Mucosa of descending colon (tissue), 3 donors: Measurements from ENCODE around the gene BEST1. TPM values are rescaled to one million over a fixed set of nuclear protein-coding genes. Genes with fewer than 3 reads are reported as not detected.
A peak's percentile ranks its signal among the peaks of the same experiment; 100 is the strongest.

ENCODE experiments used
- ATAC-seq: fragments of 200-7000 bp; cut with Tn5 transposase; one replicate; pipeline ENCODE4 v1.9.1; 2020; ENCODE audit warnings: mild to moderate bottlenecking, moderate library complexity
- DNase-seq, 3 donors: peaks; one replicate each; pipeline ENCODE4 v3.0.0-alpha.2; 2020
- H3K36me3 ChIP-seq: fragments of 200-600 bp; one replicate; pipeline ENCODE4 v1.8.0; 2021; ENCODE audit warnings: low read depth, mild to moderate bottlenecking
- H3K4me1 ChIP-seq: fragments of 200-600 bp; one replicate; pipeline ENCODE4 v1.8.0; 2021; ENCODE audit warnings: low read depth, mild to moderate bottlenecking
- H3K4me3 ChIP-seq: fragments of 200-600 bp; one replicate; pipeline ENCODE4 v1.8.0; 2021; ENCODE audit warnings: mild to moderate bottlenecking
- H3K9me3 ChIP-seq: fragments of 200-600 bp; one replicate; pipeline ENCODE4 v1.8.0; 2021; ENCODE audit warnings: mild to moderate bottlenecking
- intact Hi-C, 2 donors: fragments of 100-400 bp; cut with DNase I in 1 of 2; cut with micrococcal nuclease in 1 of 2; formaldehyde crosslinking; loops; one replicate each; pipeline versions ENCODE4 v1.11.0 to v1.11.1; 2022; cut with DNase I, micrococcal nuclease
- total RNA-seq, 3 donors: library from RNA; stranded (reverse); fragmentation: NEBNext Ultra II Directional in 2 of 3; extraction: Animal tissue kit (Norgen Biotek cat#: 25700) in 2 of 3; gene quantifications; one replicate each; pipeline versions ENCODE4 v1.2.1 to v1.2.4, GENCODE V29; 2021 to 2023
- TF ChIP-seq, protein P1 (sequence below): fragments of 200-600 bp; IDR thresholded peaks from one replicate; pipeline ENCODE4 v1.8.0; 2022; ENCODE audit warnings: antibody characterized with exemption, mild to moderate bottlenecking
- donor health status: DM: no; HTN: no; CAD: no; lungs with moderate emphysema.
- donor health status: DM: no; HTN: no; CAD: no.
- donor health status: DM: no; HTN: yes; CAD: no.

BEST1 gene
- total RNA-seq, 3 donors from 2014 or later, result 0.41 to 2.8 (median 1.8) TPM

DNA sequence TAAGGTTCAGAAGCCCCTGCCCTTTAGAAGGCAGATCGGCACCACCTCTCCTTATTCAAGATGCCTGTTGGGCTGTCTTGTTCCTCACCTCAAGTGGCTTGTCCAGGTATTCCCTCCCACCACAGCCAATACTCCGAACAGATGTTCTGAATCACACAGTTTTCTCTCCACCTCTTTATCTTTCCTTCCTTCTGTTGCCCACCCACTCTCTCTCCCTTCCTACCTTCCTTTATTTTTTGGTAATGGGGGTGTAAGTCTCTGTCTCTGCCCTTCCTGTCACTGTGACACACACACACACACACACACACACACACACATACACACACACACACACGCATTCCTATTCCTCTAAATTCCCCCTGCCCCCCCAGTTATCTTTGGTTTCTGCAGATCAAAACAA, 8.4 kb downstream of the BEST1 start:
- DNase-seq (no peak), ATAC-seq (no peak)
- Histone ChIP-seq H3K36me3 (no peaks in the 10 kb centered on the region), H3K4me3 (no peak overlapping the region), H3K9me3 (no peaks in the 10 kb centered on the region), H3K4me1 (peaks cover 24% of the 10 kb centered on the region)
- intact Hi-C loops, result no loop called here
- TF ChIP-seq, protein P1, sequence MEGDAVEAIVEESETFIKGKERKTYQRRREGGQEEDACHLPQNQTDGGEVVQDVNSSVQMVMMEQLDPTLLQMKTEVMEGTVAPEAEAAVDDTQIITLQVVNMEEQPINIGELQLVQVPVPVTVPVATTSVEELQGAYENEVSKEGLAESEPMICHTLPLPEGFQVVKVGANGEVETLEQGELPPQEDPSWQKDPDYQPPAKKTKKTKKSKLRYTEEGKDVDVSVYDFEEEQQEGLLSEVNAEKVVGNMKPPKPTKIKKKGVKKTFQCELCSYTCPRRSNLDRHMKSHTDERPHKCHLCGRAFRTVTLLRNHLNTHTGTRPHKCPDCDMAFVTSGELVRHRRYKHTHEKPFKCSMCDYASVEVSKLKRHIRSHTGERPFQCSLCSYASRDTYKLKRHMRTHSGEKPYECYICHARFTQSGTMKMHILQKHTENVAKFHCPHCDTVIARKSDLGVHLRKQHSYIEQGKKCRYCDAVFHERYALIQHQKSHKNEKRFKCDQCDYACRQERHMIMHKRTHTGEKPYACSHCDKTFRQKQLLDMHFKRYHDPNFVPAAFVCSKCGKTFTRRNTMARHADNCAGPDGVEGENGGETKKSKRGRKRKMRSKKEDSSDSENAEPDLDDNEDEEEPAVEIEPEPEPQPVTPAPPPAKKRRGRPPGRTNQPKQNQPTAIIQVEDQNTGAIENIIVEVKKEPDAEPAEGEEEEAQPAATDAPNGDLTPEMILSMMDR, result no peak

DNA sequence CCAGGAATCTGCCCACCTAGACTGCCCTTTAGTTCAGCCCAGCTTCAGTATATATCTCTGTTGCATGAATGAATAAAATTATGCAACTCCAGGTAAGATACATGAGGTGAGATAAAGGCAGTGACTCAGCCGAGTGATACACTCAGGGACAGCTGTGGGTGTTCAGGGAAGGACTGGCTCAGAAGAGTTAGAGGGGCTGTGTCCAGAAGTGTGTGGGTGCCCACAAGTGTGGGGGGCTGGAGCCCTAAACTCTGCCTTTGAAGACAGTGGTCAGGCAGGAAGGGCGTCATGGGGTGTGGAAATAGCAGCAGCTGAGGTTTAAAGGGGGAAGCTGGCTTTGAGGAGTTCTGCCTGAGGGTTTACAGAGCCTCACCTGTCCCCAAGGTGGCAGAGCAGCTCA, 9.0 kb downstream of the BEST1 start:
- no peak for ATAC-seq
- intact Hi-C loops, result no loop called here
- Histone ChIP-seq H3K4me1 (peaks cover 27% of the 10 kb centered on the region), H3K9me3 (no peaks in the 10 kb centered on the region), H3K4me3 (no peak overlapping the region), H3K36me3 (no peaks in the 10 kb centered on the region)
- no peak for DNase-seq
- TF ChIP-seq, protein P1, result no peak

DNA sequence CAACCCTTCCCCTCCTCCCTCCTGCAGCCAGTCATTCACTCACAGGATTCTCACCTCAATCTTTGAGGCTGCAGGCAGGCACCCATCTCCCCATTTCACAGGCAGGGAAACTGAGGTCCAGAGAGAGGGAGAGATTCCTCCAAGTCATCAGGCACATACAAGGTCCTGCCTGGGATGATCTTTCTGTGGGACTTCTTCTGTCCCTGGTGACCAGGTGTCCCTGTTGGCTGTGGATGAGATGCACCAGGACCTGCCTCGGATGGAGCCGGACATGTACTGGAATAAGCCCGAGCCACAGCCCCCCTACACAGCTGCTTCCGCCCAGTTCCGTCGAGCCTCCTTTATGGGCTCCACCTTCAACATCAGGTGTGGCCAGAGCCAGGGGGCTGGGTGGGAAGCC, 9.5 kb downstream of the BEST1 start:
- intact Hi-C loops, result no loop called here
- Histone ChIP-seq H3K4me3 (no peak overlapping the region), H3K9me3 (no peaks in the 10 kb centered on the region), H3K36me3 (no peaks in the 10 kb centered on the region), H3K4me1 (peaks cover 26% of the 10 kb centered on the region)
- ATAC-seq, result no peak
- DNase-seq, result peak in 1 of 3 donors; percentile 28
- TF ChIP-seq, protein P1, result no peak

DNA sequence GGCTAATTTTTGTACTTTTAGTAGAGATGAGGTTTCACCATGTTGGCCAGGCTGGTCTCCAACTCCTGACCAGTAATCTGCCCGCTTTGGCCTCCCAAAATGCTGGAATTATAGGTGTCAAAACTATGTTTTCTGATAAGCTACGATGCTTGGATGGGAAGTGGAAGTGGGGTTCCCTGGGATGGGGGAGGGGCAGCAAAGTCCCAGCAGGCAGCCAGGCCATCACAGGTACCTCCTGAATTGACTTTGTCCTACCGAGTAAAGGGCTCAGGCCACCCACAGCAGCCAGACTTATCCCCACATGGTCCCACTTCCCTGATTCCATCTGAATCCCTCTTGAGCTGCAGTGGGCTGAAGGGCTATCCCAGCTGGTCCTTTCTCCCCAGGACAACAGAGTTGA, 10.4 kb downstream of the BEST1 start:
- H3K4me1 ChIP-seq, result peaks cover 22% of the 10 kb centered on the region
- H3K36me3 ChIP-seq, result no peaks in the 10 kb centered on the region
- DNase-seq (no peak), ATAC-seq (no peak)
- no peak overlapping the region for H3K4me3 ChIP-seq
- H3K9me3 ChIP-seq, result no peaks in the 10 kb centered on the region
- intact Hi-C loops, result no loop called here
- TF ChIP-seq, protein P1, result no peak

DNA sequence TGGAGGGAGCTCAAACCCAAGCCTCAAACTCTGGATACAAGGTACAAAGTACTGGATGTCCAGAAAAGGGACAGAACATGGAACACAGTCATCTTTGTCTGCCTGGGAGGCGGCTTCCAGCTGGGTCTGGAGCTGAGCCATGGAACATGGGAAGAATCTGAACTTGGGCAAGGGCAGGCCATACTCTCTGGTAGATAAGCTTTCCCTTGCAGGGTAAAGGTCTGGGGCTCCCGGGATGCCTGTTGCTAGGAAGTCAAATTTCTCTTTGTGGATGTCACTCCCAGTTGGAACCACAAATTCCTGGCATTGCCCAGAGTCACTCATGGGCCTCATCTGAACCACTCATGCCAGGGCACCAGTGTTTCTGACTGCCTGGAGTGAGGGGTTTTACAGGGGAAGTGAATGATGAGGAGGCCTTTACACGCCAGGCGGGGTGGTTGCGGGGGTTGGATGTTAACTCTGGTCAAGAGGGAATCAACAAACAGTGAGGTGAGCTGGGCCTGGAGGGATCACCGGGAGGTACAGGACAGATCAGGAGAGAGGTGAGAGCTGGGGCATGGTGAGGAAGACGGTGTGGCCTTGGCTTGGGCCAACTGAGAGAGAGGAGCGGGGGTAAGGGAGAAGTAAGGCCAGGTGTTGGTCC, 11.5 kb downstream of the BEST1 start:
- peaks cover 17% of the 10 kb centered on the region for H3K4me1 ChIP-seq
- DNase-seq (peak in 1 of 3 donors; percentile 44), ATAC-seq (peak; percentile 45)
- TF ChIP-seq, protein P1, result no peak
- H3K9me3 ChIP-seq, result no peaks in the 10 kb centered on the region
- intact Hi-C loops, result no loop called here
- no peak overlapping the region for H3K4me3 ChIP-seq
- H3K36me3 ChIP-seq, result no peaks in the 10 kb centered on the region
